Anterior cingulate cortex (tissue), 58 donors: ENCODE data around the gene PLA2G12B.
"Not testable (repeated sequence)": the region's sequence is repeated elsewhere in the genome, so short reads cannot be mapped to it uniquely, and the experiment has no call there.

ENCODE experiments used
- DNase-seq, 58 donors: peaks; one replicate each; lab custom pipeline; 2025; lab: John Stamatoyannopoulos, UW

The PLA2G12B gene

GRCh38 chr10:72943498-72944234 is 10.9 kb downstream of the PLA2G12B start:
- no peak for DNase-seq

- DNase-seq = no peak
These were observed 19.2 kb downstream of the PLA2G12B start for GRCh38 chr10:72935361-72935760.

GRCh38 chr10:72932259-72933015 is 22.2 kb downstream of the PLA2G12B start:
- no peak for DNase-seq

- DNase-seq = no peak
These were observed 24.3 kb downstream of the PLA2G12B start for GRCh38 chr10:72930276-72930675.

- no peak for DNase-seq
These were observed 25.8 kb downstream of the PLA2G12B start for GRCh38 chr10:72928798-72929197.

GRCh38 chr10:72927485-72927884 is 27.1 kb downstream of the PLA2G12B start:
- DNase-seq = no peak

- no peak for DNase-seq
These were observed 28.6 kb downstream of the PLA2G12B start for GRCh38 chr10:72925951-72926465.

- no peak for DNase-seq
These were observed 30.3 kb downstream of the PLA2G12B start for GRCh38 chr10:72924351-72924750.

GRCh38 chr10:72921147-72921683 is 33.4 kb downstream of the PLA2G12B start:
- not testable (repeated sequence) for DNase-seq

- no peak for DNase-seq
These were observed 36.3 kb downstream of the PLA2G12B start for GRCh38 chr10:72918352-72918751.

GRCh38 chr10:72917803-72918332 is 36.7 kb downstream of the PLA2G12B start:
- DNase-seq = not testable (repeated sequence)

- DNase-seq = not testable (repeated sequence)
These were observed 37.4 kb downstream of the PLA2G12B start for GRCh38 chr10:72917201-72917600.

- DNase-seq = no peak
These were observed 41.3 kb downstream of the PLA2G12B start for GRCh38 chr10:72913287-72913686.

GRCh38 chr10:72912736-72913135 is 41.9 kb downstream of the PLA2G12B start:
- DNase-seq = no peak

GRCh38 chr10:72911758-72912157 is 42.8 kb downstream of the PLA2G12B start:
- no peak for DNase-seq

- DNase-seq = no peak
These were observed 43.9 kb downstream of the PLA2G12B start for GRCh38 chr10:72910705-72911104.

GRCh38 chr10:72906446-72906845 is 48.2 kb downstream of the PLA2G12B start:
- DNase-seq = no peak

- no peak for DNase-seq
These were observed 49.8 kb downstream of the PLA2G12B start for GRCh38 chr10:72904806-72905205.

GRCh38 chr10:72903941-72904446 is 50.6 kb downstream of the PLA2G12B start:
- DNase-seq = not testable (repeated sequence)

- no peak for DNase-seq
These were observed 55.1 kb downstream of the PLA2G12B start for GRCh38 chr10:72899545-72899944.

GRCh38 chr10:72898616-72899015 is 56.0 kb downstream of the PLA2G12B start:
- no peak for DNase-seq
